H1 (cell line): ENCODE measurements around the gene NHLH1. TPM values are rescaled to one million over a fixed set of nuclear protein-coding genes. Genes with fewer than 3 reads are reported as not detected.

ENCODE experiments used
- ASH2L ChIP-seq: fragments of 200-600, 300-600 bp; sonication (generic); IDR thresholded peaks from one replicate; pipeline ENCODE4 v1.7.1; 2017; ENCODE audit warnings: low read length
- BRCA1 ChIP-seq: IDR thresholded peaks from 2 replicates; pipeline ENCODE4 v1.6.1; 2012; ENCODE audit warnings: low read depth, low read length, improper control_type of control experiment
- CEBPB ChIP-seq: IDR thresholded peaks from 2 replicates; pipeline ENCODE4 v1.6.1; 2012; ENCODE audit warnings: low read depth, low read length
- EGR1 ChIP-seq: IDR thresholded peaks from 2 replicates; pipeline ENCODE4 v1.6.1; 2011; ENCODE audit warnings: low read depth, low read length, borderline replicate concordance
- SIN3A ChIP-seq, 2 experiments: IDR thresholded peaks in 1 of 2; conservative IDR thresholded peaks in 1 of 2; 2 replicates each; pipeline ENCODE4 v1.6.1; 2011 to 2012; ENCODE audit warnings: low read length in 2 of 2, improper control_type of control experiment in 1 of 2, low read depth in 1 of 2, mild to moderate bottlenecking in 1 of 2
- polyA plus RNA-seq, 7 experiments: library from polyadenylated mRNA; depleted of rRNA in 3 of 7; stranded (reverse) in 5 of 7; unstranded in 2 of 7; fragments of >200 nt in 5 of 7; fragments of 200-250 nt in 2 of 7; gene quantifications; 1 replicate in 5 of 7; 2 replicates in 1 of 7; 4 replicates in 1 of 7; pipeline versions ENCODE4 v1.2.1 to v1.2.3, GENCODE V29; 2011 to 2013; ENCODE audit warnings: missing spikeins in 2 of 7, mixed read lengths in 2 of 7
- total RNA-seq: library from RNA; stranded (reverse); fragmentation: NEBNext Ultra II Directional; extraction: Animal tissue kit (Norgen Biotek cat#: 25700); gene quantifications from 2 replicates; pipeline ENCODE4 v1.2.1, GENCODE V29; 2021
- TF ChIP-seq, protein P1 (sequence below): IDR thresholded peaks from 2 replicates; pipeline ENCODE4 v1.6.1; 2011; ENCODE audit warnings: low read depth, mild to moderate bottlenecking, low read length; ENCODE audit not compliant: insufficient read depth

Gene NHLH1
- total and polyA plus RNA-seq, 2 of the 8 experiments (the other 6 are each of a cell fraction or from before 2014, with no cell fraction given): 0.39 to 0.91 TPM

DNA sequence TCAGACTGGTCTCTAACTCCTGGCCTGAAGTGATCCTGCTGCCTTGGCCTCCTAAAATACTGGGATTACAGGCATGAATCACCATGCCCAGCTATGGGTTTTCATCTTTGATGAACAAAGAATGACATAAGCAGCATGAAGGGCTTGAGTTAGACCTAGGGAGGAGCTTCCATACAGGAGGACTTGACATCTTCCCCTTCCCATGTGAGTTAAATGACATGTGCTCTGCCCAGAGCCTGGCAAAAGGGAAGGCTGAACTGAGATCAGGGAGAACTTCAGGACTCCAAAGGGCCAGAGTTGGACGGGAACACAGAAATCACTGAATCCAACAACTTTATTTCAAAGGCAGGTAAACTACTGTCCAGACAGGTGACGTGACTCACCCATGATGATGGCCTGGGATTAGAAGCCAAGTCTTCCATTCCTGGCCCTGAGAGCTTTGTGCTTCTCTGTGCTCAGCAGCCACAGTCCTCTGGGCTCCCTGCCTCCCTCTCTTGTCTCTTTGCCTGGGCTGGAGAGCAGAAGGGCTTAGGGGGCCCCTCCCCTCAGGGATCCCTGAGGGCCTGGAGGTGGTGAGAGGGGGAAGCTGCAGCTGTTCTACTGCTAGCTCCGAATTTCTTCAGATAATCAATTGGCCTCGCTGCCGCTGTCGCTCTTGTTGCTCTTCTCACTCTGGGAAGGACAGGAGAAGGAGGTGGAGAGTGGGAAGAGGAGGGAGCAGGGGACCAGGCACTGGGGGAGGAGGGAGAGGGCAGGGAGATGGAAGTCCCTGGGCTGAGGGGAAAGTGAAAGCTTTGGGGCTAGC, 7.6 kb downstream of the NHLH1 start (continued):
- TF ChIP-seq, protein P1, sequence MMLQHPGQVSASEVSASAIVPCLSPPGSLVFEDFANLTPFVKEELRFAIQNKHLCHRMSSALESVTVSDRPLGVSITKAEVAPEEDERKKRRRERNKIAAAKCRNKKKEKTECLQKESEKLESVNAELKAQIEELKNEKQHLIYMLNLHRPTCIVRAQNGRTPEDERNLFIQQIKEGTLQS: no peak
- TF ChIP-seq CEBPB (no peak), SIN3A (conservative IDR thresholded peaks at IDR 0.05 in 1 of 2, IDR thresholded peaks at IDR 0.05 in 1 of 2; ENCODE audit: low read depth in 1 of 2, low read length in 2 of 2) (no peak), EGR1 (peak; percentile 58; the same call in 1 of the 2 replicates), BRCA1 (no peak), ASH2L (peak; percentile 69)
